Measurements from ENCODE around the gene BTBD9. TPM values are rescaled to one million over a fixed set of nuclear protein-coding genes. Genes with fewer than 3 reads are reported as not detected.

The BTBD9 gene
- total and polyA plus RNA-seq, 3 donors from 2014 or later = 11.4 to 32.8 (median 29.5) TPM

- Histone ChIP-seq H3K4me1 (peaks cover under 1% of the 10 kb centered on the region), H3K4me3 (no peak overlapping the region), H3K36me3 (ENCODE audit: low read depth, missing control alignments) (no peaks in the 10 kb centered on the region), H3K9me3 (no peaks in the 10 kb centered on the region), H3K27me3 (no peaks in the 10 kb centered on the region), H3K27ac (no peak overlapping the region)
- no peak for DNase-seq
- intact Hi-C loops (cut with DNase I; ENCODE audit: low total_unique reads) = no loop called here
- TF ChIP-seq POLR2A (IDR thresholded peaks at IDR 0.05) (no peak), CTCF (IDR thresholded peaks at IDR 0.05) (no peak)
Measured at GRCh38 chr6:38514399-38514798, 125.3 kb downstream of the BTBD9 start.

DNA sequence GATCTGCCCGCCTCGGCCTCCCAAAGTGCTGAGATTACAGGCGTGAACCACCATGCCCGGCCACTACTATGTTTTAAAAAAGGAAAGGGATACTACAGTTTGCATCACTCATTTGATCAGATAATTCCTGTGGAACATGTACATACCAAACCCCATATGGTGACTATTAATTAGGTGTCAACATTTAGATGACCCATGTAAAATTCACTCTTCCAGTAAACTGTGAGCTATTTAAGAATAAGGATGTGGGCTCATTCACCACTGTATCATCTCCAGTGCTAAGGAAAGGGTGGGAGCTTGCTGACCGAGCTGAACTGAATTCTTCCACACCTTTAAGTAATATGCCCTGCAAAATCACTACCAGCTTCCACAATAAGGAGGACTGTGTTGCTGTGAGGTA lies 127.5 kb downstream of the BTBD9 start:
- no peak for DNase-seq
- TF ChIP-seq CTCF (IDR thresholded peaks at IDR 0.05) (no peak), POLR2A (IDR thresholded peaks at IDR 0.05) (no peak)
- H3K4me1 ChIP-seq = peaks cover 13% of the 10 kb centered on the region
- no peaks in the 10 kb centered on the region for H3K9me3 ChIP-seq
- intact Hi-C loops (cut with DNase I; ENCODE audit: low total_unique reads) = no loop called here
- no peaks in the 10 kb centered on the region for H3K27me3 ChIP-seq
- H3K4me3 ChIP-seq = no peak overlapping the region
- no peak overlapping the region for H3K27ac ChIP-seq
- no peaks in the 10 kb centered on the region for H3K36me3 ChIP-seq (ENCODE audit: low read depth, missing control alignments)
- WGBS, 2 donors = 94 to 97% methylated on average over 5 of the region's 5 CpGs

GRCh38 chr6:38510205-38510604 lies 129.5 kb downstream of the BTBD9 start:
- intact Hi-C loops (cut with DNase I; ENCODE audit: low total_unique reads) = no loop called here
- Histone ChIP-seq H3K27me3 (no peaks in the 10 kb centered on the region), H3K27ac (no peak overlapping the region), H3K36me3 (ENCODE audit: low read depth, missing control alignments) (no peaks in the 10 kb centered on the region), H3K4me1 (peaks cover 13% of the 10 kb centered on the region), H3K9me3 (no peaks in the 10 kb centered on the region), H3K4me3 (no peak overlapping the region)
- no peak for DNase-seq
- TF ChIP-seq CTCF (IDR thresholded peaks at IDR 0.05) (no peak), POLR2A (IDR thresholded peaks at IDR 0.05) (no peak)
- WGBS, 2 donors = 90 to 100% methylated on average over 1 of the region's 1 CpG

DNA sequence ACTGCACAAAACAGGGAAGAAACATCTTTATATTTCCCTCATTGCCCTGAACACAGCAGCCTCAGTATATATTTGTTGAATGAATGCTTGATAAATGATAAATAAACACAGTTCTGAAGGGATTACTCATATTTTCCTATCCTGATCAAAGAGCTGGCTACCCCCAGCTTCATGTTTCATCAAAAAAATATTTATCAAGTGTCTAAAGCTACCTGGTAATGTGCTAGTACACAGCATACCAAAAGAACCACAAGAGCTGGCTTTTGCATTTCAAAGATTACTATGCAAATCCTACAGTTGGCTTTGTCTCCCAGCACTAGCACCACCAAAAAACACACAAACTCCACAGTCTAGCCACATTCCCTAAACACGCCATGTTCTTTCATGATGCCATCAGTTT lies 130.0 kb downstream of the BTBD9 start:
- no peaks in the 10 kb centered on the region for H3K9me3 ChIP-seq
- 83 to 100% methylated on average over 1 of the region's 1 CpG for WGBS, 2 donors
- no peaks in the 10 kb centered on the region for H3K36me3 ChIP-seq (ENCODE audit: low read depth, missing control alignments)
- intact Hi-C loops (cut with DNase I; ENCODE audit: low total_unique reads) = no loop called here
- H3K27me3 ChIP-seq = no peaks in the 10 kb centered on the region
- DNase-seq = no peak
- no peak overlapping the region for H3K4me3 ChIP-seq
- no peak overlapping the region for H3K27ac ChIP-seq
- H3K4me1 ChIP-seq = peaks cover 13% of the 10 kb centered on the region
- TF ChIP-seq CTCF (IDR thresholded peaks at IDR 0.05) = no peak
- TF ChIP-seq POLR2A (IDR thresholded peaks at IDR 0.05) = no peak

DNA sequence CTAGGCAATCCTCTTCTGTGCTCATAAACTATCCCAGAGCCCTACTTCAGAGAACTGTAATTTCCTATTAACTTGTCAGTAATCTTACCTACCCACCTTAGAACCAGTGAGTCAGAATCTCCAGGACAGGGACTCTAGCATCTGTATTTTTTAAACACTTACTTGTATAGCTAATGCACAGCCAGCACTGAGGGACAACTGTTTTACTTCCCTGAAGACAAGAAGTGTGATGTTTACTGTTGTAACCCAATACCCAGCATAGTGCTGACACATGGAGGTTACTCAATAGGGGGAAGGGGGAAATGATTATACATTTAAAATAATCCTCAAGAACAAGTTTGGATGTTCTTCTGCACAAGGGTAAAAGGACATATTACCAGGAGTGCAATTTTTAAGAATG lies 130.8 kb downstream of the BTBD9 start:
- Histone ChIP-seq H3K27me3 (no peaks in the 10 kb centered on the region), H3K4me3 (no peak overlapping the region), H3K36me3 (ENCODE audit: low read depth, missing control alignments) (no peaks in the 10 kb centered on the region), H3K27ac (no peak overlapping the region), H3K4me1 (peaks cover 13% of the 10 kb centered on the region), H3K9me3 (no peaks in the 10 kb centered on the region)
- TF ChIP-seq CTCF (IDR thresholded peaks at IDR 0.05) (no peak), POLR2A (IDR thresholded peaks at IDR 0.05) (no peak)
- intact Hi-C loops (cut with DNase I; ENCODE audit: low total_unique reads) = no loop called here
- DNase-seq = no peak
